DOHH2 (cell line): Measurements from ENCODE around the gene NKD1.

Experiments
- H3F3A ChIP-seq: fragments of 200-600 bp; sonication (generic), shearing (Covaris generic); 2 replicates; pipeline ENCODE4 v1.6.0; 2016; ENCODE audit warnings: antibody characterized with exemption, mild to moderate bottlenecking; ENCODE audit not compliant: control insufficient read depth, insufficient read depth
- H3K27ac ChIP-seq: fragments of 200-600 bp; sonication (generic); 2 replicates; pipeline ENCODE4 v1.5.1; 2014; ENCODE audit warnings: low read depth, mild to moderate bottlenecking, low read length, moderate library complexity
- H3K27me3 ChIP-seq: fragments of 200-600 bp; sonication (generic); 2 replicates; pipeline ENCODE4 v1.6.1; 2014; ENCODE audit warnings: mild to moderate bottlenecking, low read length, mixed read lengths; ENCODE audit not compliant: control insufficient read depth
- H3K36me3 ChIP-seq: fragments of 200-600 bp; sonication (generic); 2 replicates; pipeline ENCODE4 v1.6.1; 2014; ENCODE audit warnings: mild to moderate bottlenecking, low read length, moderate library complexity, mixed read lengths; ENCODE audit not compliant: control insufficient read depth
- H3K4me1 ChIP-seq: fragments of 200-600 bp; sonication (generic); 2 replicates; pipeline ENCODE4 v1.6.1; 2014; ENCODE audit warnings: mild to moderate bottlenecking, low read length, mixed read lengths; ENCODE audit not compliant: control insufficient read depth
- H3K4me2 ChIP-seq: fragments of 200-600 bp; sonication (generic); 2 replicates; pipeline ENCODE4 v1.6.0; 2014; ENCODE audit warnings: mild to moderate bottlenecking, low read length, moderate library complexity
- H3K4me3 ChIP-seq: fragments of 200-600 bp; sonication (generic); 2 replicates; pipeline ENCODE4 v1.5.1; 2014; ENCODE audit warnings: mild to moderate bottlenecking, low read length, mixed read lengths
- H3K79me2 ChIP-seq: fragments of 200-600 bp; sonication (generic); 2 replicates; pipeline ENCODE4 v1.6.1; 2014; ENCODE audit warnings: mild to moderate bottlenecking, low read length, mixed read lengths; ENCODE audit not compliant: control insufficient read depth
- H3K9me2 ChIP-seq: fragments of 200-600 bp; sonication (generic); replicated peaks from 2 replicates; pipeline ENCODE4 v1.6.1; 2014; ENCODE audit warnings: mild to moderate bottlenecking, low read length, mixed read lengths; ENCODE audit not compliant: control insufficient read depth
- H3K9me3 ChIP-seq: fragments of 200-600 bp; sonication (generic); 2 replicates; pipeline ENCODE4 v1.6.1; 2014; ENCODE audit warnings: antibody characterized with exemption, low read length, mixed read lengths; ENCODE audit not compliant: control insufficient read depth, insufficient read depth
- H4K20me1 ChIP-seq: fragments of 200-600 bp; sonication (generic); 2 replicates; pipeline ENCODE4 v1.6.0; 2014; ENCODE audit warnings: low read depth, mild to moderate bottlenecking, antibody characterized with exemption, low read length, moderate library complexity; ENCODE audit not compliant: control insufficient read depth, insufficient read depth
- CTCF ChIP-seq: fragments of 200-600 bp; sonication (generic); IDR thresholded peaks from one replicate; pipeline ENCODE4 v1.5.1; 2014; ENCODE audit warnings: antibody characterized with exemption, mild to moderate bottlenecking, low read depth, low read length; ENCODE audit not compliant: poor library complexity, severe bottlenecking
- EZH2phosphoT487 ChIP-seq: fragments of 200-600 bp; sonication (generic); IDR thresholded peaks from 2 replicates; pipeline ENCODE4 v1.6.1; 2017; ENCODE audit warnings: borderline replicate concordance, mild to moderate bottlenecking, antibody characterized with exemption, low read length, moderate library complexity, mixed read lengths

NKD1 gene

DNA sequence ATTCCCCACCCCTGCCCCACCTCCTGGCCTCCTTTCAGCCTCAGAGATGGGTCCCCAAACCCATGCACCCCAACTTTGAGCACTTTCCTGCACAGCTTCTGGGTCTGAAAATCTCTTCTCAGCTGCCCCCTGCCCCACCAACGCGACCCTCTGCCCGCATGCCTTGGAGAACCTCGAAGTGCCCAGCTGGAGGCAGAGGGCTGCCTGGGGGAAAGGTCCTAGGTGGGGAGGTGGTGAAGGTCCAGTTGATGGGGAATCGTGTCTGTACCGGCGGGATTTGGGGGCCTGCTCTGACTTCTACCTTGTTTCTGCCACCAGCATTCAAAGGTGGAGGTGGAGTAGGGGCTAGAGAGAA is 1.3 kb downstream of the NKD1 start:
- Histone ChIP-seq H4K20me1 (no peaks in the 10 kb centered on the region; the same call in 1 of the 2 replicates), H3K4me2 (no peak overlapping the region), H3K9me2 (no peaks in the 10 kb centered on the region), H3F3A (no peaks in the 10 kb centered on the region), H3K36me3 (no peaks in the 10 kb centered on the region), H3K4me1 (peaks cover 8% of the 10 kb centered on the region; the same call in 1 of the 2 replicates), H3K79me2 (no peaks in the 10 kb centered on the region), H3K27me3 (peaks cover 42% of the 10 kb centered on the region), H3K4me3 (no peak overlapping the region), H3K27ac (no peak overlapping the region), H3K9me3 (no peaks in the 10 kb centered on the region)
- no peak for TF ChIP-seq CTCF
- no peak for TF ChIP-seq EZH2phosphoT487

- Histone ChIP-seq H4K20me1 (no peaks in the 10 kb centered on the region; the same call in 1 of the 2 replicates), H3K79me2 (no peaks in the 10 kb centered on the region), H3K9me2 (no peaks in the 10 kb centered on the region), H3K36me3 (no peaks in the 10 kb centered on the region), H3K4me3 (no peak overlapping the region), H3K27me3 (peaks cover 41% of the 10 kb centered on the region), H3F3A (no peaks in the 10 kb centered on the region), H3K9me3 (no peaks in the 10 kb centered on the region), H3K4me1 (peaks cover 8% of the 10 kb centered on the region; the same call in 1 of the 2 replicates), H3K27ac (no peak overlapping the region), H3K4me2 (no peak overlapping the region)
- no peak for TF ChIP-seq CTCF
- TF ChIP-seq EZH2phosphoT487, result no peak
Observed at GRCh38 chr16:50550035-50550434, 1.8 kb downstream of the NKD1 start.

DNA sequence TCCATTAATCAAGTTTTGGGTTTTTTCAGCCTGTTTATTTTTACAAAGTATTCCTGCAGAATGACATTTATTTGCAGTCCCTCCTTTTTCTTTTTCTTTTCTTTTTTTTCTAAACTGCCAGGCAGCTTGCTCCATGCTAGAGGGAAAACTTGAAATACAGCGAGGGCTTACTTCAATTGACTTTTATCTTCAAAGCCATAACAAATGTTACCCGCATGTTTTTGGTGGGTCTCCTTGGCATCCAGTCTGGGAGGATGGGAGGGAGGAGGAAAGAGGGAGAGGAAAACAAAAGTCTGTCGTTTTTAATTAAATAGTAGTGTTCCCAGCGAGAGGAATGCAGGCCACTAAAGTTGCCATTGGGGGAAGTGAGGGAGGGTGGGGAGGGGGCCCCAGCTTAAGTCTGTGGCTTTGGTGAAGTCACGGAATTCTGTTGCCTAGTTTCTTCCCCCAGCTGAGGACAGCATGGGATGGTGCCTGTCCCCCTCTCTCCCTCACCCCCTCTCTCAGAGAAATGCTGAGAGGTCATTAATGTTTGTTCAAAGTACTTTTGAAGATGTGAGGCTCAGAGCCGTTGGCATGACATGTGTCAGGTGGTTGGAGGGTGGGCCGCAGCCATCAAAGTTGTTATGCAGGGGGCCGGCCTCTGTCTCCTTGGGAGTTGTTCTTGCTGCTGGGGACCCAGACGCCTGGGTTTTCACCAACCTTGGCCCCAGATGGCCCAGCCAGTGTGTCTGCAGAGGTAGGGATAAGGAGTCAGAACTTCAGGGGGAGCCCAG is 2.9 kb downstream of the NKD1 start:
- Histone ChIP-seq H3K4me2 (no peak overlapping the region), H3K27ac (no peak overlapping the region), H3K36me3 (no peaks in the 10 kb centered on the region), H3K79me2 (no peaks in the 10 kb centered on the region), H3K4me1 (peaks cover 8% of the 10 kb centered on the region; the same call in 1 of the 2 replicates), H3K9me2 (no peaks in the 10 kb centered on the region), H4K20me1 (no peaks in the 10 kb centered on the region; the same call in 1 of the 2 replicates), H3K4me3 (no peak overlapping the region), H3K27me3 (peaks cover 32% of the 10 kb centered on the region), H3K9me3 (no peaks in the 10 kb centered on the region), H3F3A (no peaks in the 10 kb centered on the region)
- no peak for TF ChIP-seq EZH2phosphoT487
- no peak for TF ChIP-seq CTCF
